ENCODE results near the gene GUCY1B1. TPM values are rescaled to one million over a fixed set of nuclear protein-coding genes. Genes with fewer than 3 reads are reported as not detected.
A peak's percentile ranks its signal among the peaks of the same experiment; 100 is the strongest.

Gene GUCY1B1
- total RNA-seq = 1 to 10 TPM in 1 of 2 donors, under 1 TPM in 1; 0.60 to 1.9 TPM

DNA sequence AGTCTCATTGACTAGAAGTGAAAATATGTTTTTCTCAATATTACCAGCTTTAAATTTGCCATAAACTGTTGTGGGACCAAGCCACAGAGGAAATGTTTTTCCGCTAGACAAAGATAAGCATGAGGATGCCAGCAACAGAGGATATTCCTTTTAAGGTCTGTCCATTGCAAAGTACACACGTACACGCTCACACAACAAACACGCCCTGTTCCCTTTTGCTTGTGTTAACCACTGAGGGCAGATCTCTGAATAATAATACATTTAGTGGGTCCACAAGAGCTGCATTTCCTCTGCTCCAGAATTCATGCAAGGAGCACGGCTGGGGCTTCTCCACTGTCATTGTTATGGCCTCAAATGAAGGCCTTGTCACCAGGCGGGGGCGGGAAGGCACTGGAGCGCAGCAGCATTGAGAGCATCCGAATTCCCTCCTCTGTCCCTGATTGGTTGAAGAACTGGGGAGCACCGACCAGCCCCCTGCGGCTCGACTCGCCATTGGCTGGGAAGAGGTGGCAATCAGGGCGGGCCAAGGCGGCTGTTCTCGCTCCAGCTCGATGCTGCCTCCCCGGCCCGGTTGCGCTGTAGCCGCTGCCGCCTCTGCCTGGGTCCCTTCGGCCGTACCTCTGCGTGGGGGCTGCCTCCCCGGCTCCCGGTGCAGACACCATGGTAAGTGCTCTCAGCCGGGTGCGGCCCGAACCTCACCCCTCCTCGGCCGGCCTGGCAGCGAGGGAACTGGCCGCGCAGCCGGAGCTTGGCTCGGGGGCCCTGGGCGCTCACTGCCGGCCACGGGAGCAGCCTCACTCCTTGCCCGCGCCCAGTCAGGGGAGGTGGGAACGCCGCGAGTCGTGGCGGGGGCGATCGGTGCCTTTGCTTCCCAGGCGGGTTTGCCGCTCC is at the start of gene GUCY1B1:
GUCY1B1 (plus strand) TSS at position 541 of the 891 bp plus-strand sequence; CDS start at position 661, 120 bp downstream.
- peak within 1 kb of the TSS; percentile 24 for H3K27ac Mint-ChIP-seq
- peak; percentile 69 to 86 for DNase-seq
- peaks cover 4 to 9% of the 10 kb centered on the region in 2 donors for H3K36me3 Mint-ChIP-seq (ENCODE audit: insufficient read depth in 2 of 2)
- no peaks in the 10 kb centered on the region for H3K4me1 Mint-ChIP-seq (ENCODE audit: low read depth)
- peak within 1 kb of the TSS; percentile 49 to 67 for H3K4me3 Mint-ChIP-seq
- peaks cover 26% of the 10 kb centered on the region for H3K27me3 Mint-ChIP-seq (ENCODE audit: low read depth)
- peaks cover 0 to 2% of the 10 kb centered on the region in 2 donors for H3K9me3 Mint-ChIP-seq
- peak; percentile 98 for ATAC-seq (replicated peaks in 1 of 2)

DNA sequence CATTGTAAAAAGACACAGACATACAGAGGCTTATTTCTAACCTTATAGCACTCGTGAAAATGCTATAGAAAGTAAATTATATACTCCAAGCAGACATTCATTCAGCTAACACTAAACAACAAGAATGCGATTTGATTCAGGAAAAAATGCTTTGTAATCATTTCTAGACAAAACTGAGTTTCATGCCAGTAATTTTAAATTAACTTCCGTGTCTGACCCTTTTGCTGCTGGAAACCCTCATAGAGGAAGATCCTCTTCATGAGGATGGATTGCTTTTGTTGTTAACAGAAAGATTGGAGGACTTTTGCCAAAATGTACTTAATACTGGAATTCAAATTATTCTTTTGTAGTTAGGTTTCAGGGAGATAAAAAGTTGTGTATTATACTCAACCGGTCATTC is 48.9 kb upstream of the GUCY1B1 start:
- Mint-ChIP-seq H3K4me3 (no peak overlapping the region), H3K9me3 (no peaks in the 10 kb centered on the region), H3K27ac (no peak overlapping the region), H3K4me1 (ENCODE audit: low read depth) (no peaks in the 10 kb centered on the region), H3K36me3 (ENCODE audit: insufficient read depth in 2 of 2) (no peaks in the 10 kb centered on the region), H3K27me3 (ENCODE audit: low read depth) (peaks cover 6% of the 10 kb centered on the region)
- DNase-seq (no peak), ATAC-seq (replicated peaks in 1 of 2) (no peak)

DNA sequence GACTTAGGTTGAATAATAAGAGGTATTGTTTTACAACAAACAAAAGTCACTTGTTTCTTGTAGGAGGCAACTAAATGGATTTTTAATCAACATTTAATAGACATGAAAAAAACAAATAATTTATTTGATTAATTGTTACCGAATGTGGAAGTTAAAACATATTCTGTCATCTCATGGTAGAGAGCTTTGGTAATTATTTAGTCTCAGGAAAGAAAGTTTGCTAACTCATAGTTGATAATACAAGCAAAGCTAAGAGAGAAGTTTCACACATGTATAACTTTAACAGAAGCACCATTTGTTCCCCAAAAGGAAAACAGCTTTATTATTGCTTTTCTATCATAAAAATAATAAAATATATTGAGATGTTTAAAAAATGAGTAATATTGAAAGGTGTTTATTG is 47.3 kb upstream of the GUCY1B1 start:
- ATAC-seq (replicated peaks in 1 of 2) (no peak), DNase-seq (no peak)
- Mint-ChIP-seq H3K36me3 (ENCODE audit: insufficient read depth in 2 of 2) (no peaks in the 10 kb centered on the region), H3K4me3 (no peak overlapping the region), H3K27me3 (ENCODE audit: low read depth) (peaks cover 6% of the 10 kb centered on the region), H3K4me1 (ENCODE audit: low read depth) (no peaks in the 10 kb centered on the region), H3K9me3 (peaks cover 0 to 2% of the 10 kb centered on the region in 2 donors), H3K27ac (no peak overlapping the region)

DNA sequence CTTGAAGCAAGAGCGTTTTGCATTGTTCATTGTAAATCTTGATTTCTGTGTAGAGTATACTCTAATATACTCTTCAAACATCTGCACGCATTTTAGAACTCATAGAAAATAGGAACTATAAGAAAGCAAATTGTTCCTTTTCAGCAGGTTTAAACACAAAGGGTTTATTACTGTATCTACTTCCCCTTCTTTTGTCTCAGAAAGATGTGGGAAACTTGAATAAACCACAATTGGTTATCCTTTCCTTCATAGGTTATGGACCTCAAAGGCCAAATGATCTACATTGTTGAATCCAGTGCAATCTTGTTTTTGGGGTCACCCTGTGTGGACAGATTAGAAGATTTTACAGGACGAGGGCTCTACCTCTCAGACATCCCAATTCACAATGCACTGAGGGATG is 46.0 kb upstream of the GUCY1B1 start:
- H3K9me3 Mint-ChIP-seq = peaks cover 0 to 2% of the 10 kb centered on the region in 2 donors
- peaks cover 6% of the 10 kb centered on the region for H3K27me3 Mint-ChIP-seq (ENCODE audit: low read depth)
- no peak overlapping the region for H3K4me3 Mint-ChIP-seq

DNA sequence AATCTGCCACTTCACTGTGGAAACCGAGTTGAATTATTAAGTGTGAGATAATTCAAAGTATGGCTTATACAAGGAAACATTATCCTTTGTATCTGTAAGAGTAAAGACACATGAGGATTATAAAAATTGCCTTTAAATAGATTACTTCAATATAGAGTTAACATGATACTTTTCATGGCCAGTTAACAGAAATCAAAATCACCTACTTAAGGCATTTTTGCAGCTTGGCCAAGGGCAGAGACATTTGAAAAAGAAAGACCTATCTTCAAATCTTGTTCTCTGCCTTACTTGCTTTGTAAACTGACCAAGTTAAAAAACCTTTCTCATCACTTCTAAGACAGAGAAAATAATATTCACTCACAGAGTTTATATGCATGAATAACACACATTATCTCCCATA is 44.9 kb upstream of the GUCY1B1 start:
- ATAC-seq (replicated peaks in 1 of 2) (no peak), DNase-seq (no peak)
- H3K4me3 Mint-ChIP-seq = no peak overlapping the region
- no peaks in the 10 kb centered on the region for H3K36me3 Mint-ChIP-seq (ENCODE audit: insufficient read depth in 2 of 2)
- H3K9me3 Mint-ChIP-seq = peaks cover 0 to 2% of the 10 kb centered on the region in 2 donors
- H3K4me1 Mint-ChIP-seq (ENCODE audit: low read depth) = no peaks in the 10 kb centered on the region
- H3K27me3 Mint-ChIP-seq (ENCODE audit: low read depth) = peaks cover 6% of the 10 kb centered on the region
- H3K27ac Mint-ChIP-seq = no peak overlapping the region

More for the DNA sequence above, 46.0 kb upstream of the GUCY1B1 start:
- ATAC-seq (replicated peaks in 1 of 2) (no peak), DNase-seq (no peak)
- H3K4me1 Mint-ChIP-seq (ENCODE audit: low read depth) = no peaks in the 10 kb centered on the region
- no peaks in the 10 kb centered on the region for H3K36me3 Mint-ChIP-seq (ENCODE audit: insufficient read depth in 2 of 2)
- no peak overlapping the region for H3K27ac Mint-ChIP-seq

DNA sequence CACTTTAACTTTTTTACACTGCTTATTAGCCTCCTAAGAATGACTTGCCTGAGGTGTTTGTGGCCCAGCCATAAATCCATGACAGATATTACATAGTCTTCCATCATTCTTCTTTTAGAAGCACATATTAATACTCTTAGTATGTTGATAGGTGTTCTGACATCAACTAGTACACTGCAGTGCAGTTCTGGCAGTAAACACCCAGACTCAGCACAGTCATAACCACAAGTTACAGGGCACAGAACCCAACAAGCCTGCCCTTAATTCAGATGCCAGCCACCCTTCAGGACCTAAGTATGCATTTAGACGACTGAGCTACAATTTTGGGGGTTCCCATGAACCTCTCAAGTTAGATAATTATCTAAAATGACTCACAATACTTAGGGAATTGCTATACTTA is 36.5 kb upstream of the GUCY1B1 start:
- Mint-ChIP-seq H3K27ac (no peak overlapping the region), H3K9me3 (no peaks in the 10 kb centered on the region)

DNA sequence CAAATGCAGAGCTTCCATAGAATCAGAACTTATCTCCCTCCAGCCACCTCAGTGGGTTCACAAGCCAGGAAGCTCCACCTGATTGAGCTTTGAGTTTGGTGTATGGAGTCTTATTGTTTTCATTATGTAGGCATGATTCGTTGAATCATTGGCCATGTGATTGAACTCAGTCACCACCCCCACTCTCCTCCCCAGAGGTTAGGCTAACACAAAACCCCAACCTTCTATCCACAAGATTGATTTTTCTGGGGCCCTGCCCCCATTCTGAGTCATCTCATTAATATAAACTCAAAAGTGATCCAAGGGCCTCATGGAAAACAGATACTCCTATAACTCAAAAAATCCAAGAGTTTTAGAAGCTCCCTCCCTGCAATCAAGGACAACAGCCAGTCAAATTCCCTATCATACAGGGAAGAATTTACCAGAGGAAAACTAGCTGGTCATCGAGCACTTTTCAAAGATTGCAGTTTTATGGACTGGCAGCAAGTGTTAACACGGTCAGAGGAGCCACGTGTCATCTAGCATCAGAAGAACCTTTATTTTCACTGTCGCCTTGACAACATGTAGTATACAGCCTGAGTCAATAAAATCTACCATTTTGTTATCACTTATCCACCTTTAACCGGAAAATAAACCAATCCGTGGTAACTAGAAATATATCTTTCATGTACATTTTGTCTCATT is 35.9 kb upstream of the GUCY1B1 start:
- Mint-ChIP-seq H3K27me3 (ENCODE audit: low read depth) (no peaks in the 10 kb centered on the region), H3K9me3 (no peaks in the 10 kb centered on the region), H3K36me3 (ENCODE audit: insufficient read depth in 2 of 2) (no peaks in the 10 kb centered on the region), H3K4me3 (no peak overlapping the region), H3K27ac (no peak overlapping the region), H3K4me1 (ENCODE audit: low read depth) (no peaks in the 10 kb centered on the region)
- ATAC-seq (replicated peaks in 1 of 2) = no peak
- DNase-seq = no peak

More for the DNA sequence above, 36.5 kb upstream of the GUCY1B1 start:
- no peak overlapping the region for H3K4me3 Mint-ChIP-seq
- H3K36me3 Mint-ChIP-seq (ENCODE audit: insufficient read depth in 2 of 2) = no peaks in the 10 kb centered on the region
- ATAC-seq (replicated peaks in 1 of 2) (no peak), DNase-seq (no peak)
- H3K4me1 Mint-ChIP-seq (ENCODE audit: low read depth) = no peaks in the 10 kb centered on the region
- no peaks in the 10 kb centered on the region for H3K27me3 Mint-ChIP-seq (ENCODE audit: low read depth)

DNA sequence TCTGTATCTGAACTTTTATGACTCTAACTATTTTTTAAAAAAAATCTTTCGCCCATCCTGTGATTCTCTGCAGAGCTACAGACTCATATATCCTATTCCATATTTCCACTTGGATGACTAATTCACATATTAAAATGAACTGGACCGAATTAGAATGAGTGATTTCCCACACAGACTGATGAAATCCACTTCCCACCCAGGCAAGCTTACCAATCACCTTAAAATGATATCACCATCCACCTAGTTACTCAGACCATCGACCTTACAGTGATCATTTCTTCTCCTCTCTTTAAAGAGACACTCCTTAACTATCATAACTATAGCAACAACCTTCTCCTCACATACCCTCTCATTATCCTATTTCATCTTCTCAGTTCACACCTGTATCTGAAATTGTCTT is 34.1 kb upstream of the GUCY1B1 start:
- H3K27ac Mint-ChIP-seq = no peak overlapping the region
- no peaks in the 10 kb centered on the region for H3K4me1 Mint-ChIP-seq (ENCODE audit: low read depth)
- H3K27me3 Mint-ChIP-seq (ENCODE audit: low read depth) = no peaks in the 10 kb centered on the region
- DNase-seq (no peak), ATAC-seq (replicated peaks in 1 of 2) (no peak)
- no peaks in the 10 kb centered on the region for H3K9me3 Mint-ChIP-seq
- no peaks in the 10 kb centered on the region for H3K36me3 Mint-ChIP-seq (ENCODE audit: insufficient read depth in 2 of 2)
- no peak overlapping the region for H3K4me3 Mint-ChIP-seq

DNA sequence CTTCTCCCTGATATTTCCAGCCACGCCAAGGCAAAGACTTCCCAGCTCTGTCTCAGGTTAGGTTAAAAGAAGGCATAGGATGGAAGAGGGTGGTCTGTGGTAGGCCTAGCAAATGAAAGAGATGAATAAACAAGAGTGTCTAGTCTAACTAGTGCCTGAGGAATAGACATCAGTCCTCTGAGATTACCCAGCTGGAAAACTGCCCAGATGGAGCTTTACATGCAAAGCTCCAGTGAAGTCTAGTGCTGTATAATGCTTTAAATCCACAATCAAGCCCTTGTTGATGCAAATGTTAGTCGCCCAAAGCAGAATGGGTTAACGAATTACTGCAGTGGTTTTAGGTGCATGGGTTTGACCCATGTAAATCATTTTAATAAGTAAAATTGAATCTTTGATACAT is 24.8 kb upstream of the GUCY1B1 start:
- DNase-seq (no peak), ATAC-seq (replicated peaks in 1 of 2) (no peak)
- no peaks in the 10 kb centered on the region for H3K36me3 Mint-ChIP-seq (ENCODE audit: insufficient read depth in 2 of 2)
- H3K4me1 Mint-ChIP-seq (ENCODE audit: low read depth) = no peaks in the 10 kb centered on the region
- no peaks in the 10 kb centered on the region for H3K9me3 Mint-ChIP-seq
- no peaks in the 10 kb centered on the region for H3K27me3 Mint-ChIP-seq (ENCODE audit: low read depth)
- H3K27ac Mint-ChIP-seq = no peak overlapping the region
- H3K4me3 Mint-ChIP-seq = no peak overlapping the region

DNA sequence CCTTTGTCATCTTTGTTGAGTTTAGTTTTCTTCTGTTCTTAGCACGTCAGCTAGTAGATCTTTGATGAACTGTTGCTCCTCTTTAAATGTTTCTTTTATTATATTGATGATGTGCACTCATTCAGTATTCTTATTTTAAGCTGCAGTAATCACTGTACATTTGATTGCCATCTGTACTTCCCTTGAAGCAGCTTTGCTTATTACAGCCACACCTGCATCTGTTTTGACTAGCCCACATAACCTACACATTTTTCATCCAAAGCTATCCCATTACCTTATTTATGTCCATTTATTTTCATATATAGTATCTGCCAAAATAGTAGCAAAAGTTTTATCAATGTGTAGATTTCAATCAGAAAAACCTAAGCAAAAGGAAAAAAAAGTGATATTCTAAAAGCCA is 23.9 kb upstream of the GUCY1B1 start:
- Mint-ChIP-seq H3K4me1 (ENCODE audit: low read depth) (no peaks in the 10 kb centered on the region), H3K4me3 (no peak overlapping the region), H3K9me3 (no peaks in the 10 kb centered on the region), H3K27ac (no peak overlapping the region), H3K27me3 (ENCODE audit: low read depth) (no peaks in the 10 kb centered on the region), H3K36me3 (ENCODE audit: insufficient read depth in 2 of 2) (no peaks in the 10 kb centered on the region)
- ATAC-seq (replicated peaks in 1 of 2) (no peak), DNase-seq (no peak)

DNA sequence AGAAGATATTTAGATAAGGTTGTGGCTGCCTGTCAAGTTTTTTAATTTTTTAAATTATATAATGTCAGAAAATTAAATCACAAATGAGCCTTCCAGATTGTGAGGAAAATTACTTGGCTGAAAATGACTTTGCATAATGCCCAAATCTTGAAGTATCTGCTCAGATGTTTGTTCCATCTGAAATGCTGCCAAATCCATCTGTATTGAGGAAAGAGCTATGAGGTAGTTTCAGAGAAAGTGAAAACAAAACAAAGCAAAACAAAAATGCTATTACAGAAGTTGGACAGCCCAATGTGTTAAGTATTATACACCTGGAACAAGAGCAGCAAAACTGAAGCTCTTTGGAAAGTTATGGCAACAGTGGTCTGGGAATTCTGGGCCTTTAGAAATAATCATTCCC is 23.3 kb upstream of the GUCY1B1 start:
- H3K9me3 Mint-ChIP-seq = no peaks in the 10 kb centered on the region
- no peak for DNase-seq
- no peaks in the 10 kb centered on the region for H3K4me1 Mint-ChIP-seq (ENCODE audit: low read depth)
- no peaks in the 10 kb centered on the region for H3K36me3 Mint-ChIP-seq (ENCODE audit: insufficient read depth in 2 of 2)
- H3K27ac Mint-ChIP-seq = no peak overlapping the region
- no peak overlapping the region for H3K4me3 Mint-ChIP-seq
- H3K27me3 Mint-ChIP-seq (ENCODE audit: low read depth) = no peaks in the 10 kb centered on the region
- no peak for ATAC-seq (replicated peaks in 1 of 2)

DNA sequence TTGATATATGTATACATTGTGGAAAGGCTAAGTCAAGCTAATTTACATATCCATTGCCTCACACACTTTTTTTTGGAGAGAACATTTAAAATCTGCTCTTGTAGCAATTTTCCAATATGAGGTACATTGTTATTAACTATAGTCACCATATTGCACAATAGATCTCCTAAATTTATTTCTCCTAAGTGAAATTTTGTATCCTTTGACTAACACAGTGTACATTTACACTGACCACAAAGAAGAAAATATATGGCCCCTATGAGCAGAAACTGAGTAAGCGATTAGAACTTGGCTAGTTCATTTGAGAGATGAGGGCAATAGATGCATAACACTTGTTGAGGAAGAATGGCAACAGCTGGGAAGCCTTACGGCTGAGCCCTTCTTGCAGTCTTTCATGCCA is 20.3 kb upstream of the GUCY1B1 start:
- no peaks in the 10 kb centered on the region for H3K36me3 Mint-ChIP-seq (ENCODE audit: insufficient read depth in 2 of 2)
- no peak overlapping the region for H3K27ac Mint-ChIP-seq
- no peak overlapping the region for H3K4me3 Mint-ChIP-seq

DNA sequence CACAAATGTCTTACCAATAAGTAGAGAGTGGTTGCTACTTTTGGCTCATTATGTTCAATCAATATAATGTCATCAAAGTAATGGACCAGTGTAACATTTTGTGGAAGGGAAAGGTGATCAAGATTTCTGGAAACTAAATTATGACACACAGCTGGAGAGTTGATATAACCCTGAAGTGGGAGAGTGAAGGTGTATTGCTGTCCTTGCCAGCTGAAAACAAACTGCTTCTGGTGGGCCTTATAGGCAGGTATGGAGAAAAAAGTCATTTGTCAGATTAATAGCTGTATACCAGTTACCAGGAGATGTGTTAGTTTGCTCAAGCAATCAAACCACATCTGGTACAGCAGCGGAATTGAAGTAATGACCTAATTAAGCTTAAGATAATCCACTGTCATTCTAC is 17.3 kb upstream of the GUCY1B1 start:
- no peak for DNase-seq
- no peaks in the 10 kb centered on the region for H3K9me3 Mint-ChIP-seq

More for the DNA sequence above, 20.3 kb upstream of the GUCY1B1 start:
- ATAC-seq (replicated peaks in 1 of 2) (no peak), DNase-seq (no peak)
- Mint-ChIP-seq H3K4me1 (ENCODE audit: low read depth) (no peaks in the 10 kb centered on the region), H3K27me3 (ENCODE audit: low read depth) (no peaks in the 10 kb centered on the region), H3K9me3 (no peaks in the 10 kb centered on the region)

More for the DNA sequence above, 17.3 kb upstream of the GUCY1B1 start:
- H3K27me3 Mint-ChIP-seq (ENCODE audit: low read depth) = no peaks in the 10 kb centered on the region
- H3K4me1 Mint-ChIP-seq (ENCODE audit: low read depth) = no peaks in the 10 kb centered on the region
- ATAC-seq (replicated peaks in 1 of 2) = no peak
- H3K4me3 Mint-ChIP-seq = no peak overlapping the region
- H3K36me3 Mint-ChIP-seq (ENCODE audit: insufficient read depth in 2 of 2) = no peaks in the 10 kb centered on the region
- no peak overlapping the region for H3K27ac Mint-ChIP-seq
